ENCODE data around the gene PIGS. TPM values are rescaled to one million over a fixed set of nuclear protein-coding genes. Genes with fewer than 3 reads are reported as not detected.

The PIGS gene
- polyA plus RNA-seq, 1 of the 3 experiments (the other 2 are of a cell fraction) = 78.5 TPM

GRCh38 chr17:28526381-28526780 is 44.9 kb downstream of the PIGS start:
- Histone ChIP-seq H3K4me1 (ENCODE audit: control insufficient read depth in 1 of 2, insufficient read depth in 2 of 2, low read depth in 1 of 2, low read length in 1 of 2) (peaks cover 0 to 6% of the 10 kb centered on the region in 2 experiments; a peak in 1 of 4 replicates), H3K9me2 (no peaks in the 10 kb centered on the region), H3K27me3 (ENCODE audit: insufficient read depth) (peaks cover 7% of the 10 kb centered on the region; the same call in 1 of the 2 replicates), H3K9ac (no peak overlapping the region), H3K36me3 (replicated peaks in 1 of 2; ENCODE audit: control insufficient read depth in 1 of 2, insufficient read depth in 2 of 2, low read length in 1 of 2) (no peaks in the 10 kb centered on the region), H3F3A (replicated peaks; ENCODE audit: insufficient read depth) (no peaks in the 10 kb centered on the region), H3K4me2 (no peak overlapping the region), H3K79me2 (ENCODE audit: insufficient read depth) (no peaks in the 10 kb centered on the region), H3K4me3 (ENCODE audit: low read depth in 2 of 2, low read length in 1 of 2) (no peak overlapping the region), H3K9me3 (no peaks in the 10 kb centered on the region), H3K27ac (ENCODE audit: low read depth in 2 of 2, low read length in 1 of 2) (no peak overlapping the region; a peak in 1 of 4 replicates), H4K20me1 (ENCODE audit: insufficient read depth) (no peaks in the 10 kb centered on the region), H2AFZ (ENCODE audit: low read depth) (no peak overlapping the region)
- TF ChIP-seq YY1 (IDR thresholded peaks at IDR 0.05; ENCODE audit: low read depth) (no peak), RFX5 (IDR thresholded peaks at IDR 0.05; ENCODE audit: low read length) (no peak), NFIC (IDR thresholded peaks at IDR 0.05; ENCODE audit: borderline replicate concordance) (no peak), ZBTB33 (IDR thresholded peaks at IDR 0.05; ENCODE audit: borderline replicate concordance, low read depth) (no peak), EP300 (IDR thresholded peaks at IDR 0.05; ENCODE audit: borderline replicate concordance in 1 of 2, low read depth in 1 of 2, low read length in 1 of 2) (no peak), IRF3 (IDR thresholded peaks at IDR 0.05; ENCODE audit: low read depth, low read length) (no peak)
- TF ChIP-seq, protein P1, sequence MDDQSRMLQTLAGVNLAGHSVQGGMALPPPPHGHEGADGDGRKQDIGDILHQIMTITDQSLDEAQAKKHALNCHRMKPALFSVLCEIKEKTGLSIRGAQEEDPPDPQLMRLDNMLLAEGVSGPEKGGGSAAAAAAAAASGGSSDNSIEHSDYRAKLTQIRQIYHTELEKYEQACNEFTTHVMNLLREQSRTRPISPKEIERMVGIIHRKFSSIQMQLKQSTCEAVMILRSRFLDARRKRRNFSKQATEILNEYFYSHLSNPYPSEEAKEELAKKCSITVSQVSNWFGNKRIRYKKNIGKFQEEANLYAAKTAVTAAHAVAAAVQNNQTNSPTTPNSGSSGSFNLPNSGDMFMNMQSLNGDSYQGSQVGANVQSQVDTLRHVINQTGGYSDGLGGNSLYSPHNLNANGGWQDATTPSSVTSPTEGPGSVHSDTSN (IDR thresholded peaks at IDR 0.05) = no peak
- TF ChIP-seq, protein P2, sequence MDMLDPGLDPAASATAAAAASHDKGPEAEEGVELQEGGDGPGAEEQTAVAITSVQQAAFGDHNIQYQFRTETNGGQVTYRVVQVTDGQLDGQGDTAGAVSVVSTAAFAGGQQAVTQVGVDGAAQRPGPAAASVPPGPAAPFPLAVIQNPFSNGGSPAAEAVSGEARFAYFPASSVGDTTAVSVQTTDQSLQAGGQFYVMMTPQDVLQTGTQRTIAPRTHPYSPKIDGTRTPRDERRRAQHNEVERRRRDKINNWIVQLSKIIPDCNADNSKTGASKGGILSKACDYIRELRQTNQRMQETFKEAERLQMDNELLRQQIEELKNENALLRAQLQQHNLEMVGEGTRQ (IDR thresholded peaks at IDR 0.05; ENCODE audit: borderline replicate concordance, low read depth, low read length) = no peak
- ChIA-PET CTCF (interaction anchor here (1.2 to 1.8 kb wide), 3 partner anchors 10 to 22 kb away, joined by 4 to 13 read pairs (median 4); no protein-coding TSS in a partner anchor), POLR2A (interaction anchor here (1.2 kb wide), 1 partner anchor 14 kb away, joined by 3 read pairs; no protein-coding TSS in a partner anchor)
- DNase-seq = peak; percentile 54
- WGBS (ENCODE audit: low lambda C conversion rate) = 30% methylated on average over 3 of the region's 8 CpGs

Data from SK-N-SH (cell line).